HepG2 (cell line): Measurements from ENCODE around the gene GLIS2. TPM values are rescaled to one million over a fixed set of nuclear protein-coding genes. Genes with fewer than 3 reads are reported as not detected.

Experiments used
- ARID3A ChIP-seq: IDR thresholded peaks from 2 replicates; pipeline ENCODE4 v1.6.1; 2012; ENCODE audit warnings: low read depth, low read length, improper control_type of control experiment
- CCAR2 ChIP-seq: fragments of 200-400 bp; formaldehyde crosslinking; optimal IDR thresholded peaks from 2 replicates; pipeline ENCODE3; 2018; ENCODE audit warnings: low read depth, mild to moderate bottlenecking, low read length, moderate library complexity
- CSRNP2 ChIP-seq: sonication (generic); formaldehyde crosslinking; conservative IDR thresholded peaks from 2 replicates; pipeline ENCODE4 v1.8.0; 2022; ENCODE audit warnings: low read depth, missing genetic modification reagents
- EP300 ChIP-seq, 3 experiments: sonication (generic) in 1 of 3; formaldehyde crosslinking in 1 of 3; IDR thresholded peaks; 2 replicates each; pipeline versions ENCODE4 v1.5.1 to v1.6.1; 2011 to 2020; ENCODE audit warnings: low read depth in 2 of 3, low read length in 2 of 3, borderline replicate concordance in 1 of 3, improper control_type of control experiment in 1 of 3, mild to moderate bottlenecking in 1 of 3, missing genetic modification reagents in 1 of 3, moderate library complexity in 1 of 3
- FOXM1 ChIP-seq: sonication (generic); formaldehyde crosslinking; IDR thresholded peaks from 2 replicates; pipeline ENCODE4 v1.5.0; 2020; ENCODE audit warnings: missing genetic modification reagents
- GMEB2 ChIP-seq: IDR thresholded peaks from 2 replicates; pipeline ENCODE4 v1.6.1; 2016; ENCODE audit warnings: missing biosample characterization, missing genetic modification reagents, low read depth
- HOXD1 ChIP-seq: sonication (generic); formaldehyde crosslinking; IDR thresholded peaks from 2 replicates; pipeline ENCODE4 v1.5.0; 2020; ENCODE audit warnings: missing genetic modification reagents
- IRF2 ChIP-seq: IDR thresholded peaks from 2 replicates; pipeline ENCODE4 v1.6.1; 2018; ENCODE audit warnings: missing genetic modification reagents, missing compliant biosample characterization
- JUNB ChIP-seq: sonication (generic); formaldehyde crosslinking; IDR thresholded peaks from 2 replicates; pipeline ENCODE4 v1.8.0; 2022; ENCODE audit warnings: missing genetic modification reagents, mild to moderate bottlenecking, borderline replicate concordance
- MXD4 ChIP-seq: IDR thresholded peaks from 2 replicates; pipeline ENCODE4 v1.6.1; 2016; ENCODE audit warnings: mild to moderate bottlenecking, missing biosample characterization, missing genetic modification reagents
- NR2F6 ChIP-seq, 2 experiments: IDR thresholded peaks; 2 replicates each; pipeline ENCODE4 v1.6.1; 2016; ENCODE audit warnings: antibody characterized with exemption in 1 of 2, mild to moderate bottlenecking in 1 of 2
- PHF5A ChIP-seq: IDR thresholded peaks from one replicate; pipeline ENCODE4 v1.6.1; 2018; ENCODE audit warnings: low read depth, missing genetic modification reagents; ENCODE audit not compliant: unreplicated experiment
- SIX1 ChIP-seq: sonication (generic); formaldehyde crosslinking; IDR thresholded peaks from 2 replicates; pipeline ENCODE4 v1.4.0; 2020; ENCODE audit warnings: missing genetic modification reagents, borderline replicate concordance
- SP2 ChIP-seq: sonication (generic); formaldehyde crosslinking; IDR thresholded peaks from 2 replicates; pipeline ENCODE4 v1.5.1; 2020; ENCODE audit warnings: mild to moderate bottlenecking, missing genetic modification reagents
- TOPORS ChIP-seq: sonication (generic); formaldehyde crosslinking; IDR thresholded peaks from 2 replicates; pipeline ENCODE4 v1.8.0; 2023; ENCODE audit warnings: mild to moderate bottlenecking, missing genetic modification reagents
- ZNF619 ChIP-seq: sonication (generic); formaldehyde crosslinking; IDR thresholded peaks from 2 replicates; pipeline ENCODE4 v1.4.0; 2020; ENCODE audit warnings: mild to moderate bottlenecking, missing genetic modification reagents
- polyA plus RNA-seq, 8 experiments: library from polyadenylated mRNA; depleted of rRNA in 3 of 8; stranded (reverse) in 7 of 8; unstranded in 1 of 8; fragments of >200 nt; fragmentation: Illumina TruSeq in 4 of 8; extraction: Trizol in 4 of 8; gene quantifications; 2 replicates each; pipeline versions ENCODE4 v1.2.1 to v1.2.3, GENCODE V29; 2011 to 2016; ENCODE audit warnings: low read depth in 4 of 8, missing spikeins in 1 of 8, mixed read lengths in 1 of 8; ENCODE audit not compliant: insufficient read depth in 1 of 8
- total RNA-seq, 5 experiments: library from RNA; depleted of rRNA; stranded (reverse); fragments of >200 nt; fragmentation: Illumina TruSeq; extraction: Trizol; gene quantifications; 2 replicates each; pipeline ENCODE4 v1.2.3, GENCODE V29; 2016; ENCODE audit warnings: low read depth in 1 of 5
- TF ChIP-seq, protein P1 (sequence below): sonication (generic); formaldehyde crosslinking; IDR thresholded peaks from 2 replicates; pipeline ENCODE4 v1.4.0; 2020; ENCODE audit warnings: missing genetic modification reagents, borderline replicate concordance

The GLIS2 gene
- total and polyA plus RNA-seq, 2 of the 13 experiments (the other 11 are each of a cell fraction or from before 2014, with no cell fraction given) = 0.28 to 0.29 TPM

- TF ChIP-seq GMEB2 = no peak
- peak; percentile 78 for TF ChIP-seq NR2F6 (IDR thresholded peaks at IDR 0.05)
- TF ChIP-seq NR2F6 (CRISPR knock-in tag; IDR thresholded peaks at IDR 0.05) = peak; percentile 89
- no peak for TF ChIP-seq JUNB (CRISPR knock-in tag)
- no peak for TF ChIP-seq TOPORS (CRISPR knock-in tag)
- TF ChIP-seq, protein P1, sequence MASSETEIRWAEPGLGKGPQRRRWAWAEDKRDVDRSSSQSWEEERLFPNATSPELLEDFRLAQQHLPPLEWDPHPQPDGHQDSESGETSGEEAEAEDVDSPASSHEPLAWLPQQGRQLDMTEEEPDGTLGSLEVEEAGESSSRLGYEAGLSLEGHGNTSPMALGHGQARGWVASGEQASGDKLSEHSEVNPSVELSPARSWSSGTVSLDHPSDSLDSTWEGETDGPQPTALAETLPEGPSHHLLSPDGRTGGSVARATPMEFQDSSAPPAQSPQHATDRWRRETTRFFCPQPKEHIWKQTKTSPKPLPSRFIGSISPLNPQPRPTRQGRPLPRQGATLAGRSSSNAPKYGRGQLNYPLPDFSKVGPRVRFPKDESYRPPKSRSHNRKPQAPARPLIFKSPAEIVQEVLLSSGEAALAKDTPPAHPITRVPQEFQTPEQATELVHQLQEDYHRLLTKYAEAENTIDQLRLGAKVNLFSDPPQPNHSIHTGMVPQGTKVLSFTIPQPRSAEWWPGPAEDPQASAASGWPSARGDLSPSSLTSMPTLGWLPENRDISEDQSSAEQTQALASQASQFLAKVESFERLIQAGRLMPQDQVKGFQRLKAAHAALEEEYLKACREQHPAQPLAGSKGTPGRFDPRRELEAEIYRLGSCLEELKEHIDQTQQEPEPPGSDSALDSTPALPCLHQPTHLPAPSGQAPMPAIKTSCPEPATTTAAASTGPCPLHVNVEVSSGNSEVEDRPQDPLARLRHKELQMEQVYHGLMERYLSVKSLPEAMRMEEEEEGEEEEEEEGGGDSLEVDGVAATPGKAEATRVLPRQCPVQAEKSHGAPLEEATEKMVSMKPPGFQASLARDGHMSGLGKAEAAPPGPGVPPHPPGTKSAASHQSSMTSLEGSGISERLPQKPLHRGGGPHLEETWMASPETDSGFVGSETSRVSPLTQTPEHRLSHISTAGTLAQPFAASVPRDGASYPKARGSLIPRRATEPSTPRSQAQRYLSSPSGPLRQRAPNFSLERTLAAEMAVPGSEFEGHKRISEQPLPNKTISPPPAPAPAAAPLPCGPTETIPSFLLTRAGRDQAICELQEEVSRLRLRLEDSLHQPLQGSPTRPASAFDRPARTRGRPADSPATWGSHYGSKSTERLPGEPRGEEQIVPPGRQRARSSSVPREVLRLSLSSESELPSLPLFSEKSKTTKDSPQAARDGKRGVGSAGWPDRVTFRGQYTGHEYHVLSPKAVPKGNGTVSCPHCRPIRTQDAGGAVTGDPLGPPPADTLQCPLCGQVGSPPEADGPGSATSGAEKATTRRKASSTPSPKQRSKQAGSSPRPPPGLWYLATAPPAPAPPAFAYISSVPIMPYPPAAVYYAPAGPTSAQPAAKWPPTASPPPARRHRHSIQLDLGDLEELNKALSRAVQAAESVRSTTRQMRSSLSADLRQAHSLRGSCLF (CRISPR knock-in tag) = no peak
- no peak for TF ChIP-seq CCAR2
- 0 out of 2 replicates have a peak, but pooled peaks have one; percentile 20 for TF ChIP-seq ARID3A
- TF ChIP-seq PHF5A (CRISPR knock-in tag) = no peak
- TF ChIP-seq CSRNP2 = no peak
- TF ChIP-seq MXD4 (CRISPR knock-in tag) = no peak
- peak; percentile 66; the same call in 1 of the 2 replicates for TF ChIP-seq IRF2 (CRISPR knock-in tag)
- no peak for TF ChIP-seq SIX1
- TF ChIP-seq HOXD1 (CRISPR knock-in tag) = no peak; the same call in 1 of the 2 replicates
- no peak for TF ChIP-seq FOXM1
- no peak for TF ChIP-seq SP2 (CRISPR knock-in tag)
- TF ChIP-seq ZNF619 (CRISPR knock-in tag) = no peak
- TF ChIP-seq EP300 (IDR thresholded peaks at IDR 0.05; ENCODE audit: low read depth in 2 of 2, low read length in 2 of 2) = peak; percentile 59 to 63; a peak in 3 of 4 replicates
- peak; percentile 64; the same call in 1 of the 2 replicates for TF ChIP-seq EP300 (CRISPR knock-in tag; IDR thresholded peaks at IDR 0.05; ENCODE audit: borderline replicate concordance)
Measured at GRCh38 chr16:4290236-4290830, 25.5 kb upstream of the GLIS2 start (continued).
